Activated CD4-positive, CD25-positive, alpha-beta regulatory T cell treated with anti-CD3 and anti-CD28 coated beads, Interleukin-2, amount 50 U/mL, for 24 hours (primary cell): Measurements from ENCODE around the gene RPN1.
"Not testable (repeated sequence)": the region's sequence is repeated elsewhere in the genome, so short reads cannot be mapped to it uniquely, and the experiment has no call there.

Experiments
- ATAC-seq, 2 donors: fragments of 150-1000 bp; cut with Tn5 transposase; one replicate each; pipeline ENCODE4 v1.10.0; 2021; ENCODE audit warnings: mild to moderate bottlenecking in 1 of 2, moderate library complexity in 1 of 2

Gene RPN1

GRCh38 chr3:128650096-128651050 is at the start of gene RPN1:
Gene RPN1 (minus strand): TSS chr3:128650818. CDS start chr3:128650800, 18 bp downstream.
- ATAC-seq: peak; percentile 96 to 97

- ATAC-seq: peak; percentile 41 to 58
Measured at GRCh38 chr3:128698211-128699047, 47.8 kb upstream of the RPN1 start.

GRCh38 chr3:128697341-128697740 is 46.7 kb upstream of the RPN1 start:
- no peak for ATAC-seq

- ATAC-seq: no peak
Measured at GRCh38 chr3:128693696-128694095, 43.1 kb upstream of the RPN1 start.

- ATAC-seq: no peak
Measured at GRCh38 chr3:128689060-128689459, 38.4 kb upstream of the RPN1 start.

GRCh38 chr3:128686465-128686864 is 35.8 kb upstream of the RPN1 start:
- no peak for ATAC-seq

GRCh38 chr3:128684986-128685726 is 34.5 kb upstream of the RPN1 start:
- no peak for ATAC-seq

GRCh38 chr3:128683957-128684356 is 33.3 kb upstream of the RPN1 start:
- no peak for ATAC-seq

GRCh38 chr3:128681369-128681829 is 30.8 kb upstream of the RPN1 start:
- no peak for ATAC-seq

GRCh38 chr3:128680603-128681368 is 30.2 kb upstream of the RPN1 start:
- ATAC-seq: peak; percentile 96 to 97

GRCh38 chr3:128679338-128679737 is 28.7 kb upstream of the RPN1 start:
- no peak for ATAC-seq

GRCh38 chr3:128675802-128676201 is 25.2 kb upstream of the RPN1 start:
- ATAC-seq: not testable (repeated sequence)

- ATAC-seq: no peak
Measured at GRCh38 chr3:128674161-128674784, 23.7 kb upstream of the RPN1 start.

- no peak for ATAC-seq
Measured at GRCh38 chr3:128667641-128668040, 17.0 kb upstream of the RPN1 start.

- ATAC-seq: no peak
Measured at GRCh38 chr3:128665362-128666021, 14.9 kb upstream of the RPN1 start.

- ATAC-seq: no peak
Measured at GRCh38 chr3:128663151-128663550, 12.5 kb upstream of the RPN1 start.

GRCh38 chr3:128655531-128655930 is 4.9 kb upstream of the RPN1 start:
- no peak for ATAC-seq

GRCh38 chr3:128653993-128654805 is 3.6 kb upstream of the RPN1 start:
- not testable (repeated sequence) for ATAC-seq

GRCh38 chr3:128653383-128653992 is 2.9 kb upstream of the RPN1 start:
- not testable (repeated sequence) for ATAC-seq
